GM12864 (cell line): ENCODE data around the gene AXIN1.
"Not testable (repeated sequence)": the region's sequence is repeated elsewhere in the genome, so short reads cannot be mapped to it uniquely, and the experiment has no call there.

Source experiments
- DNase-seq: peaks from one replicate; pipeline ENCODE4 v3.0.0-alpha.2; 2011; ENCODE audit warnings: low read depth
- H3K4me3 ChIP-seq: 2 replicates; pipeline ENCODE4 v1.5.1; 2011; ENCODE audit warnings: mild to moderate bottlenecking, low read depth, low read length, control low read depth
- CTCF ChIP-seq: IDR thresholded peaks from 2 replicates; pipeline ENCODE4 v1.5.1; 2011; ENCODE audit warnings: low read depth, mild to moderate bottlenecking, moderate library complexity, low read length, control low read depth, inconsistent platforms; ENCODE audit errors: missing control alignments

The AXIN1 gene

GRCh38 chr16:270381-271255, 81.9 kb downstream of the AXIN1 start:
- DNase-seq: no peak
- no peak for TF ChIP-seq CTCF
- no peak overlapping the region for H3K4me3 ChIP-seq

GRCh38 chr16:269061-269796, 83.3 kb downstream of the AXIN1 start:
- no peak for TF ChIP-seq CTCF
- H3K4me3 ChIP-seq: no peak overlapping the region
- DNase-seq: no peak

GRCh38 chr16:268141-269053, 84.1 kb downstream of the AXIN1 start:
- DNase-seq: no peak
- TF ChIP-seq CTCF: no peak
- no peak overlapping the region for H3K4me3 ChIP-seq

- not testable (repeated sequence) for H3K4me3 ChIP-seq, DNase-seq
Measured at GRCh38 chr16:267562-267961, 85.0 kb downstream of the AXIN1 start.

GRCh38 chr16:266258-267164, 86.0 kb downstream of the AXIN1 start:
- DNase-seq: no peak
- TF ChIP-seq CTCF: no peak
- no peak overlapping the region for H3K4me3 ChIP-seq

GRCh38 chr16:265711-266110, 86.8 kb downstream of the AXIN1 start:
- DNase-seq: no peak
- TF ChIP-seq CTCF: no peak
- no peak overlapping the region for H3K4me3 ChIP-seq
